ENCODE results near the gene CRIM1.

DNA sequence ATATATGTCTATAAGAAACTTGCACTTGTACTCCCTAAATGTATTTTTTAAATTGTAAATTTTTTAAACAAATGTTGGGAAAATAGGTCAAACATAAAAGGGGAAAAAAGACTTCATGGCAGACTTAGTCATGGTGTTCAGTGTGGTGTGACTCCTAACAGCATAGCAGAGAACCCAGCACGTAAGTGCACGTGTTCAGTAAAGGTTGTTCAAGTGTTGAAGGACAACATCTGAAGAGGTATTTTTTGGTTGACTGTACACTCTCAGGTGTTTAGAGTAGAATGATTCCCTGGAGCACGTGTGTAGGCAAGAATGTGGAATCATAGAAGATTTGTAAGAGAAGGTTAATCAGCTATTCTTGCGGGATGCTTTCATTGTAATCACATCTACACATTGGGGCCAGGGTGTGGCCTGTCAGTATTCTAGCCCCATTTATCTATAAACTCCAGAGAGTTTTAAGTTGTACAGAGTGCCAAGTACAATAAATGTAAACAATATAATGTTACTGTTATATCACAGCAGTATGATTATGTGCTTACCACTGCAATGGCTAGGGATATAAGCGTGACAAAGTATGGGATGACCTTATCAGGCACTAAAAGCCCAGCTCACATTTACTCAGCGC lies 106.8 kb downstream of the CRIM1 start:
- TF ChIP-seq, protein P1, sequence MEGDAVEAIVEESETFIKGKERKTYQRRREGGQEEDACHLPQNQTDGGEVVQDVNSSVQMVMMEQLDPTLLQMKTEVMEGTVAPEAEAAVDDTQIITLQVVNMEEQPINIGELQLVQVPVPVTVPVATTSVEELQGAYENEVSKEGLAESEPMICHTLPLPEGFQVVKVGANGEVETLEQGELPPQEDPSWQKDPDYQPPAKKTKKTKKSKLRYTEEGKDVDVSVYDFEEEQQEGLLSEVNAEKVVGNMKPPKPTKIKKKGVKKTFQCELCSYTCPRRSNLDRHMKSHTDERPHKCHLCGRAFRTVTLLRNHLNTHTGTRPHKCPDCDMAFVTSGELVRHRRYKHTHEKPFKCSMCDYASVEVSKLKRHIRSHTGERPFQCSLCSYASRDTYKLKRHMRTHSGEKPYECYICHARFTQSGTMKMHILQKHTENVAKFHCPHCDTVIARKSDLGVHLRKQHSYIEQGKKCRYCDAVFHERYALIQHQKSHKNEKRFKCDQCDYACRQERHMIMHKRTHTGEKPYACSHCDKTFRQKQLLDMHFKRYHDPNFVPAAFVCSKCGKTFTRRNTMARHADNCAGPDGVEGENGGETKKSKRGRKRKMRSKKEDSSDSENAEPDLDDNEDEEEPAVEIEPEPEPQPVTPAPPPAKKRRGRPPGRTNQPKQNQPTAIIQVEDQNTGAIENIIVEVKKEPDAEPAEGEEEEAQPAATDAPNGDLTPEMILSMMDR (IDR thresholded peaks at IDR 0.05; ENCODE audit: borderline replicate concordance, extremely low read depth, low read length, poor library complexity, severe bottlenecking), result no peak
- TF ChIP-seq EZH2 (IDR thresholded peaks at IDR 0.05; ENCODE audit: borderline replicate concordance, low read depth, low read length, severe bottlenecking), result no peak

Measured in DND-41 (cell line).